Neural progenitor cell (in vitro differentiated cells): Measurements from ENCODE around the gene KIF21B. TPM values are rescaled to one million over a fixed set of nuclear protein-coding genes. Genes with fewer than 3 reads are reported as not detected.

Experiments
- DNase-seq: peaks from one replicate; pipeline ENCODE4 v3.0.0-alpha.2; 2016; ENCODE audit warnings: low spot score
- H2AFZ ChIP-seq: fragments of 200-600 bp; sonication (generic); replicated peaks from 2 replicates; pipeline ENCODE4 v1.6.1; 2016; ENCODE audit warnings: antibody characterized with exemption
- H3F3A ChIP-seq: fragments of 200-600 bp; sonication (generic); 2 replicates; pipeline ENCODE4 v1.6.1; 2016; ENCODE audit warnings: antibody characterized with exemption, low read depth
- H3K27ac ChIP-seq: fragments of 200-600 bp; sonication (generic); 2 replicates; pipeline ENCODE4 v1.5.1; 2016; ENCODE audit warnings: mild to moderate bottlenecking
- H3K27me3 ChIP-seq: fragments of 200-600 bp; sonication (generic); 2 replicates; pipeline ENCODE4 v1.6.1; 2016; ENCODE audit warnings: mild to moderate bottlenecking, moderate library complexity
- H3K36me3 ChIP-seq: fragments of 200-600 bp; sonication (generic); 2 replicates; pipeline ENCODE4 v1.5.1; 2016
- H3K4me1 ChIP-seq: fragments of 200-600 bp; sonication (generic); 2 replicates; pipeline ENCODE4 v1.6.1; 2016; ENCODE audit warnings: mixed run types
- H3K4me2 ChIP-seq: fragments of 200-600 bp; sonication (generic); 2 replicates; pipeline ENCODE4 v1.6.1; 2016
- H3K4me3 ChIP-seq: fragments of 200-600 bp; sonication (generic); 2 replicates; pipeline ENCODE4 v1.5.1; 2016
- H3K79me2 ChIP-seq: fragments of 200-600 bp; sonication (generic); 2 replicates; pipeline ENCODE4 v1.6.1; 2016; ENCODE audit warnings: low read depth
- H3K9ac ChIP-seq: fragments of 200-600 bp; sonication (generic); 2 replicates; pipeline ENCODE4 v1.6.1; 2016
- H3K9me3 ChIP-seq: fragments of 200-600 bp; sonication (generic); 2 replicates; pipeline ENCODE4 v1.5.1; 2016; ENCODE audit warnings: low read depth
- H4K20me1 ChIP-seq: fragments of 200-600 bp; sonication (generic); 2 replicates; pipeline ENCODE4 v1.6.1; 2016; ENCODE audit warnings: low read depth
- H3K27ac Mint-ChIP-seq: 3 replicates; pipeline ENCODE4 v1.8.0; 2021; ENCODE audit warnings: mixed read lengths
- H3K27me3 Mint-ChIP-seq: 2 replicates; pipeline ENCODE4 v1.8.0; 2022; ENCODE audit warnings: low read depth, mild to moderate bottlenecking, inconsistent platforms, moderate library complexity, mixed read lengths; ENCODE audit not compliant: insufficient read depth
- H3K36me3 Mint-ChIP-seq: 3 replicates; pipeline ENCODE4 v1.8.0; 2021; ENCODE audit warnings: mixed read lengths
- H3K4me1 Mint-ChIP-seq: 3 replicates; pipeline ENCODE4 v1.8.0; 2021; ENCODE audit warnings: mixed read lengths
- H3K4me3 Mint-ChIP-seq: 3 replicates; pipeline ENCODE4 v1.8.0; 2021; ENCODE audit warnings: mild to moderate bottlenecking, moderate library complexity, mixed read lengths
- H3K9me3 Mint-ChIP-seq: 3 replicates; pipeline ENCODE4 v1.8.0; 2020; ENCODE audit warnings: mixed read lengths
- CTCF ChIP-seq: fragments of 200-600 bp; sonication (generic); IDR thresholded peaks from 2 replicates; pipeline ENCODE4 v1.5.1; 2017; ENCODE audit warnings: antibody characterized with exemption, mild to moderate bottlenecking
- EZH2 ChIP-seq: fragments of 200-600 bp; sonication (generic); IDR thresholded peaks from 2 replicates; pipeline ENCODE4 v1.6.1; 2017; ENCODE audit warnings: antibody characterized with exemption, mild to moderate bottlenecking, moderate library complexity
- EZH2phosphoT487 ChIP-seq: fragments of 200-600 bp; sonication (generic); IDR thresholded peaks from 2 replicates; pipeline ENCODE4 v1.6.1; 2017; ENCODE audit warnings: antibody characterized with exemption
- total RNA-seq: library from RNA; depleted of rRNA; stranded (reverse); fragments of >200 nt; gene quantifications from 2 replicates; pipeline ENCODE4 v1.2.3, GENCODE V29; 2015; ENCODE audit warnings: low replicate concordance

Gene KIF21B
- total RNA-seq, 1 donor from 2014 or later, result 6.4 TPM

DNA sequence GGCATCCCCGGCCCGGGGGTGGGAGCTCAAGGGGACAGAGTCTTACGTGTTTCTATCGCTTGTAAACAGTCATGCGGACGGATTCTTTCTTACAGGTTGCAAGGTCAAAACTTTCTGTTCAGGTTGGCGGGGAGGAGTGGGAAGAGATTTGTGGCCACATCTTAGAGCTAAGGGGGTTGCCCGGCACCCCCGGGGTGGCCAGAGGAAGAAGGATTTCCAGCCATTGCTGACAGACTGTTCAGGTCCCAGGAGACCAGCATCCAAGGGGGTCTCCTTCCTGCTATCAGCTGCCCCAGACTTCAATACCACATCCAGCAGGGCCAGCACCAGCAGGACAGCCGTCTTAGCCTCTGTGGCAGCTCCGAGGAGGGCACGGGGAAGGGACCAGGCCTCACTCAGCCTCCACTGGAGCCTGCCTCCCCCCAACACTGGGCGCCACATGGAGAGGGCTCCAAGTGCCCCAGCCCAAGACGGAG lies 52.0 kb downstream of the KIF21B start:
- peaks cover 10% of the 10 kb centered on the region for H3K36me3 Mint-ChIP-seq
- TF ChIP-seq EZH2phosphoT487 (no peak), EZH2 (no peak), CTCF (no peak)
- no peak for DNase-seq

GRCh38 chr1:200970771-200971427 lies 52.6 kb downstream of the KIF21B start:
- H3K27ac ChIP-seq, result no peak overlapping the region
- no peak for DNase-seq
- Mint-ChIP-seq H3K9me3 (no peaks in the 10 kb centered on the region), H3K36me3 (peaks cover 6% of the 10 kb centered on the region), H3K27ac (no peak overlapping the region), H3K4me1 (peaks cover 11% of the 10 kb centered on the region), H3K27me3 (peaks cover 15% of the 10 kb centered on the region), H3K4me3 (peak overlapping the region; percentile 64)
- H3K9ac ChIP-seq, result no peak overlapping the region
- H3K27me3 ChIP-seq, result no peaks in the 10 kb centered on the region
- H3F3A ChIP-seq, result no peaks in the 10 kb centered on the region
- H3K36me3 ChIP-seq, result no peaks in the 10 kb centered on the region
- no peak overlapping the region for H3K4me3 ChIP-seq
- no peaks in the 10 kb centered on the region for H4K20me1 ChIP-seq
- TF ChIP-seq EZH2phosphoT487 (no peak), EZH2 (no peak), CTCF (no peak)
- no peak overlapping the region for H3K4me2 ChIP-seq
- H2AFZ ChIP-seq, result no peak overlapping the region
- H3K9me3 ChIP-seq, result no peaks in the 10 kb centered on the region
- H3K79me2 ChIP-seq, result no peaks in the 10 kb centered on the region
- H3K4me1 ChIP-seq, result no peaks in the 10 kb centered on the region

More for the DNA sequence above, 52.0 kb downstream of the KIF21B start:
- Histone ChIP-seq H3K4me2 (no peak overlapping the region), H3K36me3 (no peaks in the 10 kb centered on the region), H3F3A (no peaks in the 10 kb centered on the region), H3K79me2 (no peaks in the 10 kb centered on the region), H4K20me1 (no peaks in the 10 kb centered on the region), H3K4me3 (no peak overlapping the region), H3K27ac (no peak overlapping the region), H3K9me3 (no peaks in the 10 kb centered on the region), H3K27me3 (no peaks in the 10 kb centered on the region), H3K9ac (no peak overlapping the region), H2AFZ (no peak overlapping the region), H3K4me1 (no peaks in the 10 kb centered on the region)
- Mint-ChIP-seq H3K27me3 (peaks cover 13% of the 10 kb centered on the region), H3K9me3 (no peaks in the 10 kb centered on the region), H3K4me3 (peak overlapping the region; percentile 64), H3K4me1 (peaks cover 11% of the 10 kb centered on the region), H3K27ac (no peak overlapping the region)

DNA sequence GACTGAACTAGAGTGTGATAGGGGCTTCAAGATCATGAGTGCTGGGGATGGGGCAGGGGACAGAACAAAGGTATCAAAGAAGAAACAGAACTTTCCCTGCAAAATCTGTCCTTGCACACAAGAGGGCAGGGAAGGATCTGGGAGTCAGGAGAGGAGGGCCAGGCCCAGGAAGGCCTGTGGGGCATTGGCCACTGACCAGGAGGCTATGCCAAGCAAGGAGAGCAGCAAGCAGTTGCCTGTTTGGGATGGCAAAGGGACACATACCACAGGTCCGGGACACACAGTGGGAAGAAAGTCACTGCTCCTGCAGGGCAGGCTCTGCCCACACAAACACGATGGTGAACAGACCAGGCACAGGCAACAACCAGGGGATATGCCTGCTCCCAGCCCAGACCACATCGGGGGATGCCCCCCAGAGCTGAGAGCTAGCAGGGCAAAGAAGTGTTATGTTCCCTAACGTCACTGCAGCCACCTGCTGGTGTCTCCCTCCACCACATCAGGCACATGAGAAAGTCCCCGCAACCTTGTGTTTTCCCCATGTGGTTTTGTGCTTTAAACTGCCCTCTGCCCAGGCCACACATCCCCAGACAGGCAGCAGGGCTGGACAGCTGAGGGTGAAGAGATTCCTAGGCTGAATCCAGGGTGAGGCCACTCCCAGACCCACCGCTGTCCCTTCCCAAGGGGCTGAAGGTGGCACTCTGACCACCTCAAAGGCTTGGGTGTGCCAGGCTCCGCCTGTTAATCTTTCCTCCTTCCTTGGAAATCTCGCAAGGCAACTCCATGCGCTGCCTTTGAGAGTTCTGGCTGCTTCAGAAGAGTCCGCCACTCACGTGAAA lies 53.6 kb downstream of the KIF21B start:
- H3K27ac ChIP-seq, result no peak overlapping the region
- TF ChIP-seq EZH2 (no peak), CTCF (no peak), EZH2phosphoT487 (no peak)
- H4K20me1 ChIP-seq, result no peaks in the 10 kb centered on the region
- no peaks in the 10 kb centered on the region for H3F3A ChIP-seq
- Mint-ChIP-seq H3K4me3 (no peak overlapping the region), H3K4me1 (peaks cover 11% of the 10 kb centered on the region), H3K36me3 (peaks cover 6% of the 10 kb centered on the region), H3K9me3 (no peaks in the 10 kb centered on the region), H3K27ac (peak overlapping the region; percentile 21), H3K27me3 (peaks cover 20% of the 10 kb centered on the region)
- no peaks in the 10 kb centered on the region for H3K9me3 ChIP-seq
- peak overlapping the region; percentile 32 for H3K9ac ChIP-seq
- DNase-seq, result no peak
- H2AFZ ChIP-seq, result no peak overlapping the region
- no peaks in the 10 kb centered on the region for H3K36me3 ChIP-seq
- H3K4me1 ChIP-seq, result no peaks in the 10 kb centered on the region
- H3K79me2 ChIP-seq, result no peaks in the 10 kb centered on the region
- no peaks in the 10 kb centered on the region for H3K27me3 ChIP-seq
- no peak overlapping the region for H3K4me2 ChIP-seq
- no peak overlapping the region for H3K4me3 ChIP-seq
